Measurements from ENCODE around the gene RBFA. TPM values are rescaled to one million over a fixed set of nuclear protein-coding genes. Genes with fewer than 3 reads are reported as not detected.
"Not testable (repeated sequence)": the region's sequence is repeated elsewhere in the genome, so short reads cannot be mapped to it uniquely, and the experiment has no call there.

Gene RBFA
- total and polyA plus RNA-seq, 7 donors: 17.9 to 29.0 (median 19.7) TPM

DNA sequence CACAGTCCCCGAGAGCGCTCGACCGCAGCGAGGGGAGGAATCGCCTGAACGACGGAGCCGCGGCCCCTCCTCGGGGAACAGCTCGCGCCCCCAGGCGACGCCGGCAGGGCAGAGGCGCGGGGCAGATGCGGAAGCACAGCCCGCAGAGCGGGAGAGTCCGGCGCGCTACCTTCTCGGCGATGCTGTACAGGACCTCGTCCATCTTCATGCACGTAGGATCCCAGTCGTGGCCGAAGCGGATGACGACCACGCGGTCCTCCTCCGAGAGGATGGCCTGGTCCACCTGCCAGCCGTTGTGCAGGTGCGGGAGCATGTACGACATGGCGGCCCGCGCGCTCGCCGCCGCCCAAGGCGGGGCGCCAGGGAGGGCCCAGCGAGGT is 46.2 kb upstream of the RBFA start:
- peak overlapping the region; percentile 96 for H3K4me3 ChIP-seq
- peak overlapping the region; percentile 100 for H3K27ac ChIP-seq
- ATAC-seq: peak; percentile 56 to 67 (median 64)
- H3K9me3 ChIP-seq: no peaks in the 10 kb centered on the region
- no peak for DNase-seq
- no peaks in the 10 kb centered on the region for H3K27me3 ChIP-seq (ENCODE audit: insufficient read depth in 3 of 3, low read length in 2 of 3)
- TF ChIP-seq, protein P1, sequence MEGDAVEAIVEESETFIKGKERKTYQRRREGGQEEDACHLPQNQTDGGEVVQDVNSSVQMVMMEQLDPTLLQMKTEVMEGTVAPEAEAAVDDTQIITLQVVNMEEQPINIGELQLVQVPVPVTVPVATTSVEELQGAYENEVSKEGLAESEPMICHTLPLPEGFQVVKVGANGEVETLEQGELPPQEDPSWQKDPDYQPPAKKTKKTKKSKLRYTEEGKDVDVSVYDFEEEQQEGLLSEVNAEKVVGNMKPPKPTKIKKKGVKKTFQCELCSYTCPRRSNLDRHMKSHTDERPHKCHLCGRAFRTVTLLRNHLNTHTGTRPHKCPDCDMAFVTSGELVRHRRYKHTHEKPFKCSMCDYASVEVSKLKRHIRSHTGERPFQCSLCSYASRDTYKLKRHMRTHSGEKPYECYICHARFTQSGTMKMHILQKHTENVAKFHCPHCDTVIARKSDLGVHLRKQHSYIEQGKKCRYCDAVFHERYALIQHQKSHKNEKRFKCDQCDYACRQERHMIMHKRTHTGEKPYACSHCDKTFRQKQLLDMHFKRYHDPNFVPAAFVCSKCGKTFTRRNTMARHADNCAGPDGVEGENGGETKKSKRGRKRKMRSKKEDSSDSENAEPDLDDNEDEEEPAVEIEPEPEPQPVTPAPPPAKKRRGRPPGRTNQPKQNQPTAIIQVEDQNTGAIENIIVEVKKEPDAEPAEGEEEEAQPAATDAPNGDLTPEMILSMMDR (IDR thresholded peaks at IDR 0.05): peak; percentile 31
- intact Hi-C loops (cut with DNase I): loop anchor here (1.0 to 5.0 kb wide), 5 partner anchors 23 to 311 kb away; partner anchors contain the start of genes SLC66A2 (in 2 of the 2), CTDP1 (in 1 of the 2), HSBP1L1 (in 1 of the 2) and RBFA (in 1 of the 2)
- peaks cover 0 to 19% of the 10 kb centered on the region in 2 donors for H3K36me3 ChIP-seq (ENCODE audit: insufficient read depth in 1 of 2, low read depth in 1 of 2)
- peaks cover 28% of the 10 kb centered on the region for H3K4me1 ChIP-seq
- WGBS, 3 donors: 0% methylated on average over 39 to 48 of the region's 48 CpGs

DNA sequence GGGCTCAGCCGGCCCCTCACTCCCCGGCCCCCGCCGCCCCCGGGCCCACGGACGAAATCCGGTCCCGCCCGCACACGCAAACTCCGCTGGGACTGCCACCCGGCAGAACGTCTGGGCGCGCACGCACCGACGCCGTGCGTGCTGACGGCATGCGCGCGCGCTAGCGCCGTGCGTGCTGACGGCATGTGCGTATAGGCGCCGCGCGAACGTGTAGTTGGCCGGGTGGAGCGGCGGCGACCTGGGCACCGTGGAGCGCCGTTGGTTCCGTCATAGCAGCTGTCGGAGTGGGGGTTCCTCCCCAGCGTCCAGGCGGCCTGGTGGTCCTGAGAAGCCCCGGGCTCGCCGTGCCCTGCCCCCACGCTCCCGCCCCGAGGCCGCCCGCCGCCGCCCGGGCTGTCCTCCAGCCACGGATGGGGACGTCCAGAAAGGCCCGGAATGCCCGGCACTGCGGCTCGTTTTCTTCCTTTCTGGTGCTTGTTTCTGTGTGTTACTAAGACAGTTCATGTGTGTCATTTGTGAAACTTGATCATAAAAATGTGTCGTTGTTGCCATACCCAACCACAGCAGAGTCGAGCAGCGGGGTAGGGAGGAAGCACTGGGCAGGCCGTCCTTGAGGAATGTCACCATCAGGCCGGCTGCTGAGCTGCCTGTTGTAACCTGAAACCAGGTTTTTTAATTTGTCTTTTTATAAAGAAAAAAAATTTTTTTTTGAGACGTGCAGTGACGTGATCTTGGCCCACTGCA is 45.6 kb upstream of the RBFA start, which contains the start of gene TXNL4A:
TXNL4A (minus strand) TSS at position 113 of the 744 bp plus-strand sequence. CDS start 171 bp downstream, outside the sequence.
- Histone ChIP-seq H3K4me3 (peak within 1 kb of the TSS; percentile 96), H3K4me1 (peaks cover 23% of the 10 kb centered on the region), H3K27ac (peak within 1 kb of the TSS; percentile 100), H3K36me3 (ENCODE audit: insufficient read depth in 1 of 2, low read depth in 1 of 2) (peaks cover 0 to 19% of the 10 kb centered on the region in 2 donors), H3K27me3 (ENCODE audit: insufficient read depth in 3 of 3, low read length in 2 of 3) (no peaks in the 10 kb centered on the region), H3K9me3 (no peaks in the 10 kb centered on the region)
- intact Hi-C loops (cut with DNase I): loop anchor here (1.0 to 5.0 kb wide), 6 partner anchors 24 to 311 kb away; partner anchors contain the start of genes SLC66A2 (in 2 of the 2), CTDP1 (in 1 of the 2), HSBP1L1 (in 1 of the 2) and RBFA (in 1 of the 2)
- 0 to 1% (median 0%) methylated on average over 61 to 71 of the region's 71 CpGs for WGBS, 3 donors
- TF ChIP-seq, protein P1 (IDR thresholded peaks at IDR 0.05): no peak
- peak; percentile 98 to 99 (median 98) for ATAC-seq
- DNase-seq: peak; percentile 89 to 93

DNA sequence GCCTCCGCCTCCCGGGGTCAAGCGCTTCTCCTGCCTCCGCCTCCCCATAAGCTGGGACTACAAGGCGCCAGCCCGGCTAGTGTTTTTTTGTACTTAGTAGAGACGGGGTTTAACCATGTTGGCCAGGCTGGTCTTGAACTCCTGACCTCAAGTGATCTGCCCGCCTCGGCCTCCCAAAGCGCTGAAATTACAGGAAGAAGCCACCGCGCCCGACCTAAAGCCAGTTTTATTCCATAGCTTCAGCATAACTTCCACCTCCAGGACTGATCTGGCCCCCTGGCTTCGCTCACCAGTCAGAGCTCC is 45.1 kb upstream of the RBFA start:
- no peak for DNase-seq

DNA sequence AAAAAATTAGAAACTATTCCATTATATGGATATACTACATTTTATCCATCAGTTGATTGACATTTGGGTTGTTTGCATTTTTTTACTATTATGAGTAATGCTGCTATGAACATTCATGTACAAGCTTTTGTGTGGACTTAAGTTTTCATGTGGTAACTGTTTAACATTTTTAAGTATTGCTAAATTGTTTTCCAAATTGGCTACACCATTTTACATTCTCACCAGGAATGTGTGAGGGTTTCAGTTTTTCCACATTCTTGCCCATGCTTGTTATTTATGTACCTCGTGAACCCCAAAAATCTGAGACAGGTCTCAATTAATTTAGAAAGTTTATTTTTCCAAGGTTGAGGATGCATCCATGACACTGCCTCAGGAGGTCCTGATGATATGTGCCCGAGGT is 42.7 kb upstream of the RBFA start:
- WGBS, 3 donors: 84 to 90% (median 85%) methylated on average over 2 of the region's 2 CpGs
- intact Hi-C loops (cut with DNase I): no loop called here

More for the DNA sequence above, 45.1 kb upstream of the RBFA start:
- Histone ChIP-seq H3K27ac (peak overlapping the region; percentile 100), H3K4me1 (peaks cover 23% of the 10 kb centered on the region), H3K4me3 (peak overlapping the region; percentile 96), H3K9me3 (no peaks in the 10 kb centered on the region), H3K36me3 (ENCODE audit: insufficient read depth in 1 of 2, low read depth in 1 of 2) (peaks cover 0 to 19% of the 10 kb centered on the region in 2 donors), H3K27me3 (ENCODE audit: insufficient read depth in 3 of 3, low read length in 2 of 3) (no peaks in the 10 kb centered on the region)
- 33 to 45% (median 37%) methylated on average over 14 of the region's 14 CpGs for WGBS, 3 donors
- ATAC-seq: no peak
- intact Hi-C loops (cut with DNase I): loop anchor here (1.0 to 5.0 kb wide), 5 partner anchors 24 to 312 kb away; partner anchors contain the start of genes SLC66A2 (in 2 of the 2), CTDP1 (in 1 of the 2) and HSBP1L1 (in 1 of the 2)
- TF ChIP-seq, protein P1 (IDR thresholded peaks at IDR 0.05): no peak

DNA sequence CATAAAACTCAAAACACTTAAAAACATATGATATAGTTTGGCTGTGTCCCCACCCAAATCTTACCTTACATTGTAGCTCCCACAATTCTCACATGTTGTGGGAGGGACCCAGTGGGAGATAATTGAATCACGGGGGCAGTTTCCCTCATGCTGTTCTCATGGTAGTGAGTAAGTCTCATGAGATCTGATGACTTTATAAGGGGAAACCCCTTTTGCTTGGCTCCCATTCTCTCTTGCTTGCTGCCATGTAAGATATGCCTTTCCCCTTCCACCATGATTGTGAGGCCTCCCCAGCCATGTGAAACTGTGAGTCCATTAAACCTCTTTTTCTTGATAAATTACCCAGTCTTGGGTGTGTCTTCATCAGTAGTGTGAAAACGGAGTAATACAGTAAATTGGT is 34.5 kb upstream of the RBFA start:
- H3K9me3 ChIP-seq; H3K27ac ChIP-seq; H3K36me3 ChIP-seq (ENCODE audit: insufficient read depth in 1 of 2, low read depth in 1 of 2); H3K4me1 ChIP-seq; ATAC-seq; DNase-seq; H3K4me3 ChIP-seq; intact Hi-C loops (cut with DNase I); H3K27me3 ChIP-seq (ENCODE audit: insufficient read depth in 3 of 3, low read length in 2 of 3): not testable (repeated sequence)
- WGBS, 3 donors: 87 to 90% (median 87%) methylated on average over 2 of the region's 2 CpGs

More for the DNA sequence above, 42.7 kb upstream of the RBFA start:
- peaks cover 0 to under 1% of the 10 kb centered on the region in 2 donors for H3K36me3 ChIP-seq (ENCODE audit: insufficient read depth in 1 of 2, low read depth in 1 of 2)
- no peaks in the 10 kb centered on the region for H3K9me3 ChIP-seq
- ATAC-seq (no peak), DNase-seq (no peak)
- H3K4me1 ChIP-seq: peaks cover 19% of the 10 kb centered on the region
- H3K27ac ChIP-seq: no peak overlapping the region
- no peaks in the 10 kb centered on the region for H3K27me3 ChIP-seq (ENCODE audit: insufficient read depth in 3 of 3, low read length in 2 of 3)
- H3K4me3 ChIP-seq: no peak overlapping the region
- TF ChIP-seq, protein P1 (IDR thresholded peaks at IDR 0.05): no peak
